ENCODE measurements around the gene CERT1.
A peak's percentile ranks its signal among the peaks of the same experiment; 100 is the strongest.
"Not testable (repeated sequence)": the region's sequence is repeated elsewhere in the genome, so short reads cannot be mapped to it uniquely, and the experiment has no call there.

Gene CERT1

GRCh38 chr5:75340714-75341478 lies 170.5 kb downstream of the CERT1 start:
- no peak for DNase-seq

- no peak for DNase-seq
Measured at GRCh38 chr5:75338408-75338807, 173.0 kb downstream of the CERT1 start.

- DNase-seq, result peak in 1 of 2 donors; percentile 69
Measured at GRCh38 chr5:75337366-75338021, 173.9 kb downstream of the CERT1 start.

DNA sequence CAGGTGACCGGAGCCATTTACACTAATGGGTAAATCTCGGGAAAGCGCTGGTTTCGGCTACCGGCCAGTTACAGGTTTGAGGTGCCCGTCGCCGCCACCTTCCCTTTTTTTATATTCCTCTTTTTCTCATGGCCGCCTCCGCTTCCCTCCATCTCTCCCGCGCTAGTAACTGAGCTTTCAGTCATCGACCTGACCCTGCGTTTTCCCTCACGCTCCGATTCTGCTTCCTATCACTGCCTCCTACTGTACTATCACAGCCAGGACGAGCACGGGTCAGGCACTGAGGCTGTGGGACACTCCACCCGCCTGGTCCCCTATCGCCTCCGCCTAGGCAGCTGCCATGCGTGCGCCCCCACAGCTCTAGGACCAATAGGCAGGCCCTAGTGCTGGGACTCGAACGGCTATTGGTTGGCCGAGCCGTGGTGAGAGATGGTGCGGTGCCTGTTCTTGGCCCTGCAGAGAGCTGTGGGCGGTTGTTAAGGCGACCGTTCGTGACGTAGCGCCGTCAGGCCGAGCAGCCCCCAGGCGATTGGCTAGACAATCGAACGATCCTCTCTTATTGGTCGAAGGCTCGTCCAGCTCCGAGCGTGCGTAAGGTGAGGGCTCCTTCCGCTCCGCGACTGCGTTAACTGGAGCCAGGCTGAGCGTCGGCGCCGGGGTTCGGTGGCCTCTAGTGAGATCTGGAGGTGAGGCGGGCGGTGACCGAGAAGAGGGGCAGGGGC lies 174.7 kb downstream of the CERT1 start, which contains the start of gene HMGCR:
TSS of gene HMGCR (plus strand) at position 606 of the 722 bp plus-strand sequence. CDS start 5,386 bp downstream, outside the sequence.
- peak; percentile 69 to 99 for DNase-seq

- DNase-seq, result peak in 1 of 2 donors; percentile 64
Measured at GRCh38 chr5:75335952-75336614, 175.3 kb downstream of the CERT1 start.

- DNase-seq, result no peak
Measured at GRCh38 chr5:75335486-75335885, 175.9 kb downstream of the CERT1 start.

GRCh38 chr5:75334413-75334812 lies 177.0 kb downstream of the CERT1 start:
- not testable (repeated sequence) for DNase-seq

- not testable (repeated sequence) for DNase-seq
Measured at GRCh38 chr5:75333759-75334158, 177.7 kb downstream of the CERT1 start.

GRCh38 chr5:75331095-75332090 lies 180.0 kb downstream of the CERT1 start:
- no peak for DNase-seq

GRCh38 chr5:75330404-75330803 lies 181.0 kb downstream of the CERT1 start:
- no peak for DNase-seq
